Measurements from ENCODE around the gene URI1.
"Not testable (repeated sequence)": the region's sequence is repeated elsewhere in the genome, so short reads cannot be mapped to it uniquely, and the experiment has no call there.

Gene URI1

DNA sequence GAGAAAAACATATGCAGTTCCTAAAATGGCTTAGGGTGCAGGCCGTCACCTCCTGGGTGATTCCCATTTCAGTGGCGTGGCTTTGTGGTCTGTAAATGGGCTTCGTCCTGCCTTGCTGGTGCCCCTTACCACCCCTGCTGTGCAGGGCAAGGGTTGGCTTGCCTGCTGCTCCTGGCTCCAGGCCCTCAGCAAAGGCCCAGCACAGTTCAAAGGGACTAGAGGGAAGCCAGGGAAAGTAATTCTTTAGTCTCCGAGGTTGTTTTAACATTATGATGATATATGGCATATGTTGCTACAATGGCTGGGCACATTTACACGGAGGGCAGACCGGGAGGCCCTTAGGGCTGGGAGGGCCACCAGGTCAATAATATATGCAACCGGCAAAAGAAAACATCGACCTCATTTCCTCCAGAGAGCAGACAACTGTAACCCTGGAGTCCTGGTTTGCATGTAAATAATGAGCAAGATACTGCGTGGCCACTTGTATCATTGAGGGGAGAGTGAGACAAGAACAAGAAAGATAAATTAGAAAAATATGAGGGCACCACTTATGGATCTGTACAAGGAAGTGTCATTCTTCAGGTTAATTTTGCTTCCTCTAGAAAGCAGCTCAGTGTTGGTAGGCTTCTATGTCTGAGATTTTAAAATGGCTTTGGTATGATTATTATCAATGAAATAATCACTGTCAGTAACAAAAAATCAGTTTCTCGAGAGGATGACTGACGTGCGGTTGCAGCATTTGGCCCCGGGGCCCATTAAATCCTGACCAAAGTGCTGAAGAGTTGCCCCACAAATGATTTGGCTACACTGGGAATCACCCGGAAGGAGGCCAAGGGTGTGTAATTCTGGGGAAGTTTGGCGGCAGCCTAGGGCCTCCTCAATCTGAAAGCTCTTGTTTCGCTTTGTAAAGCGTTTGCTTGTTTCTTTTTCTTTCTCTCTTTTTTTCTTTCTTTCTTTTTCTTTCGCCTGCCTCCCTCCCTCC lies 32.8 kb upstream of the URI1 start:
- in situ Hi-C loops (cut with HindIII; ENCODE audit: low pct_ligation_motif_present, low sequenced_read_pairs): no loop called here
- Histone ChIP-seq H3K27ac (no peak overlapping the region), H3K4me3 (ENCODE audit: low read depth, low read length) (no peak overlapping the region), H3K36me3 (replicated peaks) (no peaks in the 10 kb centered on the region), H3K27me3 (replicated peaks) (no peaks in the 10 kb centered on the region)
- DNase-seq: no peak
- TF ChIP-seq, protein P1, sequence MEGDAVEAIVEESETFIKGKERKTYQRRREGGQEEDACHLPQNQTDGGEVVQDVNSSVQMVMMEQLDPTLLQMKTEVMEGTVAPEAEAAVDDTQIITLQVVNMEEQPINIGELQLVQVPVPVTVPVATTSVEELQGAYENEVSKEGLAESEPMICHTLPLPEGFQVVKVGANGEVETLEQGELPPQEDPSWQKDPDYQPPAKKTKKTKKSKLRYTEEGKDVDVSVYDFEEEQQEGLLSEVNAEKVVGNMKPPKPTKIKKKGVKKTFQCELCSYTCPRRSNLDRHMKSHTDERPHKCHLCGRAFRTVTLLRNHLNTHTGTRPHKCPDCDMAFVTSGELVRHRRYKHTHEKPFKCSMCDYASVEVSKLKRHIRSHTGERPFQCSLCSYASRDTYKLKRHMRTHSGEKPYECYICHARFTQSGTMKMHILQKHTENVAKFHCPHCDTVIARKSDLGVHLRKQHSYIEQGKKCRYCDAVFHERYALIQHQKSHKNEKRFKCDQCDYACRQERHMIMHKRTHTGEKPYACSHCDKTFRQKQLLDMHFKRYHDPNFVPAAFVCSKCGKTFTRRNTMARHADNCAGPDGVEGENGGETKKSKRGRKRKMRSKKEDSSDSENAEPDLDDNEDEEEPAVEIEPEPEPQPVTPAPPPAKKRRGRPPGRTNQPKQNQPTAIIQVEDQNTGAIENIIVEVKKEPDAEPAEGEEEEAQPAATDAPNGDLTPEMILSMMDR (IDR thresholded peaks at IDR 0.05; ENCODE audit: low read depth, low read length, missing control alignments): no peak

DNA sequence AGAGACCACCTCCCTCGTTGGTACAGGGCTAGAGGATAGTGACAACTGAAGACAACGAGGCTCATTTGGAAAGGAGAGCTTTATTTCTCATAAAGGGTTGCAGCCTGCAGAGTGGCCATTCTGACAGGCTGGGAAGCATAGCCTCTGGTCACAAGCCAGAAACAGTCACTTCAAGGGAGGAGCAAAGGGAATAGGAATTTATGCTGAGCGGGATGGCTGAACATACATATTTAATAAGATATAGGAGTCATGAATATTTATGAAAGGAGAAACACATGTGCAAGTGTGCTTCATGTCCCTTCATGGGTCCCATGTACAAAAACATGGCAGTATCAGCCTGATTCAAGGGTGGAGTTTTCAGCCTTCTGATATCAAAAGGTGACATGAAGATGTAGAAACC lies 27.1 kb upstream of the URI1 start:
- no peaks in the 10 kb centered on the region for H3K36me3 ChIP-seq (replicated peaks)
- H3K4me3 ChIP-seq (ENCODE audit: low read depth, low read length): no peak overlapping the region
- no peak for DNase-seq
- no peak overlapping the region for H3K27ac ChIP-seq
- in situ Hi-C loops (cut with HindIII; ENCODE audit: low pct_ligation_motif_present, low sequenced_read_pairs): no loop called here
- H3K27me3 ChIP-seq (replicated peaks): no peaks in the 10 kb centered on the region
- TF ChIP-seq, protein P1 (IDR thresholded peaks at IDR 0.05; ENCODE audit: low read depth, low read length, missing control alignments): no peak

DNA sequence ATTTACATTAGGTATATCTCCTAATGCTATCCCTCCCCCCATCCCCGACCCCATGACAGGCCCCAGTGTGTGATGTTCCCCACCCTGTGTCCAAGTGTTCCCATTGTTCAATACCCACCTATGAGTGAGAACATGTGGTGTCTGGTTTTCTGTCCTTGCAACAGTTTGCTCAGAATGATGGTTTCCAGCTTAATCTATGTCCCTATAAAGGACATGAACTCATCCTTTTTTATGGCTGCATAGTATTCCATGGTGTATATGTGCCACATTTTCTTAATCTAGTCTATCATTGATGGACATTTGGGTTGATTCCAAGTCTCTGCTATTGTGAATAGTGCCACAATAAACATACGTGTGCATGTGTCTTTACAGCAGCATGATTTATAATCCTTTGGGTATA lies 26.2 kb upstream of the URI1 start:
- H3K36me3 ChIP-seq (replicated peaks); H3K27ac ChIP-seq; H3K27me3 ChIP-seq (replicated peaks); in situ Hi-C loops (cut with HindIII; ENCODE audit: low pct_ligation_motif_present, low sequenced_read_pairs); H3K4me3 ChIP-seq (ENCODE audit: low read depth, low read length); DNase-seq: not testable (repeated sequence)

DNA sequence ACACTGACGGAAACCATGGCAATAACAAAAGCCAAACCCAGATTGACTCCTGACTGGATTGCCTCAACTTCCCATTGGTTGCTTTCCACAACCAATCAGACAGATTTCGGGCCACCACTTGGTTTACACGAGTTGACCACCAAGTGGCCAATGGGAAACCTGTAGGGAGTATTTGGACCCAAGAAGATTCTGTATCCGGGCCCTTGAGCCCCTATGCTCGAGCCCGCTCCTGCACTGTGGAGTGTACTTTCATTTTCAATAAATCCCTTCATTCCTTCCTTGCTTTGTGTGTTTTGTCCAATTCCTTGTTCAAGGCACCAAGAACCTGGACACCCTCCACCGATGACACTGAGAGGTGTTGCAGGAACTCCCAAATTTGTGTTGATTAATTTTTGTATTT lies 24.1 kb upstream of the URI1 start:
- Histone ChIP-seq H3K27ac (no peak overlapping the region), H3K36me3 (replicated peaks) (no peaks in the 10 kb centered on the region), H3K4me3 (ENCODE audit: low read depth, low read length) (no peak overlapping the region), H3K27me3 (replicated peaks) (no peaks in the 10 kb centered on the region)
- TF ChIP-seq, protein P1 (IDR thresholded peaks at IDR 0.05; ENCODE audit: low read depth, low read length, missing control alignments): no peak
- in situ Hi-C loops (cut with HindIII; ENCODE audit: low pct_ligation_motif_present, low sequenced_read_pairs): no loop called here
- no peak for DNase-seq

DNA sequence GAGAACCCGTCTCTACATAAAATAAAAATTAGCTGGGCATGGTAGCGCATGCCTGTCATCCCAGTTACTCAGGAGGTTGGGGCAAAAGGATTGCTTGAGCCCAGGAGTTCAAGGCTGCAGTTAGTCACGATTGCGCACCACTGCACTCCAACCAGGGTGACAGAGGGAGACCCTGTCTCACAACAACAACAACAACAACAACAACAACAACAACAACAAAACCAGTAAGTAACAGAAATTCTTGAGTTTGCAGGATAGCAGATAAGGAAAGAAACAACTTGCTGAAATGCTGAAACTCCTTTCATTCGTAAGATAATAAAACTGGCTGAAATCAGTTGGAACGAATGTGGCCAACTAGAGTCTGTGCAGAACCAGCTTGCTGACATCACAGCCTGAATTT lies 23.1 kb upstream of the URI1 start:
- Histone ChIP-seq H3K36me3 (replicated peaks) (no peaks in the 10 kb centered on the region), H3K27me3 (replicated peaks) (no peaks in the 10 kb centered on the region), H3K4me3 (ENCODE audit: low read depth, low read length) (no peak overlapping the region), H3K27ac (no peak overlapping the region)
- no peak for DNase-seq
- TF ChIP-seq, protein P1 (IDR thresholded peaks at IDR 0.05; ENCODE audit: low read depth, low read length, missing control alignments): no peak
- in situ Hi-C loops (cut with HindIII; ENCODE audit: low pct_ligation_motif_present, low sequenced_read_pairs): no loop called here

DNA sequence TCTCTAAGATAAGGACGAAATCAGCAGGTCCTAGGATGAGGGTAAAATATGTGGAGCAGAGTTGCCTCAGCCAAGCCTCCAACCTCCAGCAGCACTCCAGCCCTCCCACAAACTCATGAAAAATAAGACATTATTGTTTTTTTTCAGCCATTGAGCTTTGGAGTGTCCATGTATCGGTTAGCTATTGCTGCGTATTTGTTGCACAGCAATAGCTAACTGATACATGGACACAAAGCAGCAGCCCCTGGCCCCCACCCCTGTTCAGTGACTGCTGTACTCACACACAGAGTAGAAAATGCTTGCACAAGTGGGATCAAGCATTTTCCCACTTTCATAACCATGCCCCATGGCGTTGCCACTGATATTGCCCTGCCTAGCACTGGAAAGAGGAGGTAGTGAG lies 19.1 kb upstream of the URI1 start:
- TF ChIP-seq, protein P1 (IDR thresholded peaks at IDR 0.05; ENCODE audit: low read depth, low read length, missing control alignments): no peak
- Histone ChIP-seq H3K27me3 (replicated peaks) (no peaks in the 10 kb centered on the region), H3K36me3 (replicated peaks) (no peaks in the 10 kb centered on the region), H3K4me3 (ENCODE audit: low read depth, low read length) (no peak overlapping the region), H3K27ac (no peak overlapping the region)
- in situ Hi-C loops (cut with HindIII; ENCODE audit: low pct_ligation_motif_present, low sequenced_read_pairs): no loop called here
- no peak for DNase-seq

Data from brain microvascular endothelial cell (primary cell).